SK-N-SH treated with all-trans-retinoic acid at 6 μM for 48 hours (cell line): Measurements from ENCODE around the gene HDGFL2.

ENCODE experiments used
- CSRNP3 ChIP-seq: fragments of 250-450 bp; sonication (Bioruptor Pico); IDR thresholded peaks from 2 replicates; pipeline ENCODE4 v1.5.1; 2021; ENCODE audit warnings: mild to moderate bottlenecking, moderate library complexity
- PPARA ChIP-seq: fragments of 250-450 bp; sonication (Bioruptor Pico); IDR thresholded peaks from 2 replicates; pipeline ENCODE4 v1.5.0; 2020; ENCODE audit warnings: mild to moderate bottlenecking, borderline replicate concordance
- RARB ChIP-seq: fragments of 250-450 bp; sonication (Bioruptor Pico); IDR thresholded peaks from 2 replicates; pipeline ENCODE4 v1.8.0; 2021; ENCODE audit warnings: mild to moderate bottlenecking, moderate library complexity
- SNAI2 ChIP-seq: fragments of 250-450 bp; sonication (Bioruptor Pico); IDR thresholded peaks from 2 replicates; pipeline ENCODE4 v1.5.0; 2020; ENCODE audit warnings: mild to moderate bottlenecking, moderate library complexity
- TOX ChIP-seq: fragments of 250-450 bp; sonication (Bioruptor Pico); IDR thresholded peaks from 2 replicates; pipeline ENCODE4 v1.8.0; 2021; ENCODE audit warnings: mild to moderate bottlenecking, moderate library complexity, borderline replicate concordance
- TSHZ2 ChIP-seq: fragments of 250-450 bp; sonication (Bioruptor Pico); IDR thresholded peaks from 2 replicates; pipeline ENCODE4 v1.5.0; 2020; ENCODE audit warnings: mild to moderate bottlenecking, moderate library complexity
- ZFP3 ChIP-seq: fragments of 250-450 bp; sonication (Bioruptor Pico); IDR thresholded peaks from 2 replicates; pipeline ENCODE4 v1.5.0; 2020; ENCODE audit warnings: mild to moderate bottlenecking, moderate library complexity

GRCh38 chr19:4522291-4523002 is 50.4 kb downstream of the HDGFL2 start:
- TF ChIP-seq TSHZ2 (CRISPR knock-in tag) (no peak), CSRNP3 (CRISPR knock-in tag) (no peak), SNAI2 (CRISPR knock-in tag) (no peak), ZFP3 (CRISPR knock-in tag) (no peak), TOX (no peak), PPARA (CRISPR knock-in tag) (no peak), RARB (no peak)
